ENCODE data around the gene MRPL21.

Gene MRPL21

GRCh38 chr11:68935066-68935465 is 31.4 kb upstream of the MRPL21 start:
- Histone ChIP-seq H3K4me3 (ENCODE audit: low read depth in 1 of 5, low read length in 5 of 5) (no peak overlapping the region), H3K4me1 (ENCODE audit: control insufficient read depth in 5 of 5, insufficient read depth in 5 of 5, low read length in 5 of 5) (peaks cover 0 to 2% (median 0%) of the 10 kb centered on the region in 5 donors), H3K9me3 (ENCODE audit: control insufficient read depth in 5 of 5, low read length in 5 of 5) (no peaks in the 10 kb centered on the region), H3K27me3 (ENCODE audit: control insufficient read depth in 5 of 5, insufficient read depth in 4 of 5, low read length in 5 of 5) (no peaks in the 10 kb centered on the region), H3K27ac (ENCODE audit: low read depth, low read length) (no peak overlapping the region), H3K36me3 (ENCODE audit: control insufficient read depth in 5 of 5, insufficient read depth in 5 of 5, low read length in 5 of 5) (peaks cover 0 to 95% (median 85%) of the 10 kb centered on the region in 5 donors), H3K9ac (ENCODE audit: low read length in 5 of 5) (no peak overlapping the region)

- peaks cover 0 to 2% (median 0%) of the 10 kb centered on the region in 5 donors for H3K4me1 ChIP-seq (ENCODE audit: control insufficient read depth in 5 of 5, insufficient read depth in 5 of 5, low read length in 5 of 5)
- peaks cover 0 to 95% (median 85%) of the 10 kb centered on the region in 5 donors for H3K36me3 ChIP-seq (ENCODE audit: control insufficient read depth in 5 of 5, insufficient read depth in 5 of 5, low read length in 5 of 5)
- H3K4me3 ChIP-seq (ENCODE audit: low read depth in 1 of 5, low read length in 5 of 5) = no peak overlapping the region
- no peaks in the 10 kb centered on the region for H3K9me3 ChIP-seq (ENCODE audit: control insufficient read depth in 5 of 5, low read length in 5 of 5)
- no peak overlapping the region for H3K9ac ChIP-seq (ENCODE audit: low read length in 5 of 5)
- no peak overlapping the region for H3K27ac ChIP-seq (ENCODE audit: low read depth, low read length)
- no peaks in the 10 kb centered on the region for H3K27me3 ChIP-seq (ENCODE audit: control insufficient read depth in 5 of 5, insufficient read depth in 4 of 5, low read length in 5 of 5)
Measured at GRCh38 chr11:68934666-68935065, 31.0 kb upstream of the MRPL21 start.

GRCh38 chr11:68934321-68934645 is 30.7 kb upstream of the MRPL21 start:
- Histone ChIP-seq H3K27ac (ENCODE audit: low read depth, low read length) (no peak overlapping the region), H3K9ac (ENCODE audit: low read length in 5 of 5) (no peak overlapping the region), H3K9me3 (ENCODE audit: control insufficient read depth in 5 of 5, low read length in 5 of 5) (no peaks in the 10 kb centered on the region), H3K4me3 (ENCODE audit: low read depth in 1 of 5, low read length in 5 of 5) (no peak overlapping the region), H3K36me3 (ENCODE audit: control insufficient read depth in 5 of 5, insufficient read depth in 5 of 5, low read length in 5 of 5) (peaks cover 0 to 95% (median 86%) of the 10 kb centered on the region in 5 donors), H3K27me3 (ENCODE audit: control insufficient read depth in 5 of 5, insufficient read depth in 4 of 5, low read length in 5 of 5) (no peaks in the 10 kb centered on the region), H3K4me1 (ENCODE audit: control insufficient read depth in 5 of 5, insufficient read depth in 5 of 5, low read length in 5 of 5) (peaks cover 0 to 2% (median 0%) of the 10 kb centered on the region in 5 donors)

GRCh38 chr11:68933605-68934320 is 30.1 kb upstream of the MRPL21 start:
- H3K9me3 ChIP-seq (ENCODE audit: control insufficient read depth in 5 of 5, low read length in 5 of 5) = no peaks in the 10 kb centered on the region
- H3K4me3 ChIP-seq (ENCODE audit: low read depth in 1 of 5, low read length in 5 of 5) = no peak overlapping the region
- peaks cover 0 to 6% (median 0%) of the 10 kb centered on the region in 5 donors for H3K4me1 ChIP-seq (ENCODE audit: control insufficient read depth in 5 of 5, insufficient read depth in 5 of 5, low read length in 5 of 5)
- no peaks in the 10 kb centered on the region for H3K27me3 ChIP-seq (ENCODE audit: control insufficient read depth in 5 of 5, insufficient read depth in 4 of 5, low read length in 5 of 5)
- peaks cover 0 to 95% (median 86%) of the 10 kb centered on the region in 5 donors for H3K36me3 ChIP-seq (ENCODE audit: control insufficient read depth in 5 of 5, insufficient read depth in 5 of 5, low read length in 5 of 5)
- H3K9ac ChIP-seq (ENCODE audit: low read length in 5 of 5) = no peak overlapping the region
- no peak overlapping the region for H3K27ac ChIP-seq (ENCODE audit: low read depth, low read length)

GRCh38 chr11:68932933-68933577 is 29.4 kb upstream of the MRPL21 start:
- H3K36me3 ChIP-seq (ENCODE audit: control insufficient read depth in 5 of 5, insufficient read depth in 5 of 5, low read length in 5 of 5) = peaks cover 0 to 91% (median 81%) of the 10 kb centered on the region in 5 donors
- no peak overlapping the region for H3K9ac ChIP-seq (ENCODE audit: low read length in 5 of 5)
- no peak overlapping the region for H3K27ac ChIP-seq (ENCODE audit: low read depth, low read length)
- H3K4me3 ChIP-seq (ENCODE audit: low read depth in 1 of 5, low read length in 5 of 5) = no peak overlapping the region
- no peaks in the 10 kb centered on the region for H3K9me3 ChIP-seq (ENCODE audit: control insufficient read depth in 5 of 5, low read length in 5 of 5)
- H3K4me1 ChIP-seq (ENCODE audit: control insufficient read depth in 5 of 5, insufficient read depth in 5 of 5, low read length in 5 of 5) = peaks cover 0 to 13% (median 5%) of the 10 kb centered on the region in 5 donors
- no peaks in the 10 kb centered on the region for H3K27me3 ChIP-seq (ENCODE audit: control insufficient read depth in 5 of 5, insufficient read depth in 4 of 5, low read length in 5 of 5)

GRCh38 chr11:68932358-68932757 is 28.7 kb upstream of the MRPL21 start:
- no peak overlapping the region for H3K9ac ChIP-seq (ENCODE audit: low read length in 5 of 5)
- H3K27me3 ChIP-seq (ENCODE audit: control insufficient read depth in 5 of 5, insufficient read depth in 4 of 5, low read length in 5 of 5) = no peaks in the 10 kb centered on the region
- H3K9me3 ChIP-seq (ENCODE audit: control insufficient read depth in 5 of 5, low read length in 5 of 5) = no peaks in the 10 kb centered on the region
- H3K4me1 ChIP-seq (ENCODE audit: control insufficient read depth in 5 of 5, insufficient read depth in 5 of 5, low read length in 5 of 5) = peaks cover 0 to 19% (median 11%) of the 10 kb centered on the region in 5 donors
- H3K27ac ChIP-seq (ENCODE audit: low read depth, low read length) = no peak overlapping the region
- H3K4me3 ChIP-seq (ENCODE audit: low read depth in 1 of 5, low read length in 5 of 5) = no peak overlapping the region
- H3K36me3 ChIP-seq (ENCODE audit: control insufficient read depth in 5 of 5, insufficient read depth in 5 of 5, low read length in 5 of 5) = peaks cover 0 to 84% (median 75%) of the 10 kb centered on the region in 5 donors

GRCh38 chr11:68931911-68932310 is 28.3 kb upstream of the MRPL21 start:
- peaks cover 0 to 23% (median 11%) of the 10 kb centered on the region in 5 donors for H3K4me1 ChIP-seq (ENCODE audit: control insufficient read depth in 5 of 5, insufficient read depth in 5 of 5, low read length in 5 of 5)
- no peaks in the 10 kb centered on the region for H3K27me3 ChIP-seq (ENCODE audit: control insufficient read depth in 5 of 5, insufficient read depth in 4 of 5, low read length in 5 of 5)
- H3K9ac ChIP-seq (ENCODE audit: low read length in 5 of 5) = no peak overlapping the region
- H3K9me3 ChIP-seq (ENCODE audit: control insufficient read depth in 5 of 5, low read length in 5 of 5) = no peaks in the 10 kb centered on the region
- H3K36me3 ChIP-seq (ENCODE audit: control insufficient read depth in 5 of 5, insufficient read depth in 5 of 5, low read length in 5 of 5) = peaks cover 0 to 80% (median 71%) of the 10 kb centered on the region in 5 donors
- no peak overlapping the region for H3K27ac ChIP-seq (ENCODE audit: low read depth, low read length)
- H3K4me3 ChIP-seq (ENCODE audit: low read depth in 1 of 5, low read length in 5 of 5) = no peak overlapping the region

GRCh38 chr11:68930991-68931855 is 27.6 kb upstream of the MRPL21 start:
- peaks cover 0 to 2% (median 0%) of the 10 kb centered on the region in 5 donors for H3K9me3 ChIP-seq (ENCODE audit: control insufficient read depth in 5 of 5, low read length in 5 of 5)
- no peak overlapping the region for H3K27ac ChIP-seq (ENCODE audit: low read depth, low read length)
- H3K4me3 ChIP-seq (ENCODE audit: low read depth in 1 of 5, low read length in 5 of 5) = no peak overlapping the region
- H3K36me3 ChIP-seq (ENCODE audit: control insufficient read depth in 5 of 5, insufficient read depth in 5 of 5, low read length in 5 of 5) = peaks cover 0 to 73% (median 64%) of the 10 kb centered on the region in 5 donors
- peaks cover 0 to 23% (median 11%) of the 10 kb centered on the region in 5 donors for H3K4me1 ChIP-seq (ENCODE audit: control insufficient read depth in 5 of 5, insufficient read depth in 5 of 5, low read length in 5 of 5)
- no peaks in the 10 kb centered on the region for H3K27me3 ChIP-seq (ENCODE audit: control insufficient read depth in 5 of 5, insufficient read depth in 4 of 5, low read length in 5 of 5)
- H3K9ac ChIP-seq (ENCODE audit: low read length in 5 of 5) = no peak overlapping the region

GRCh38 chr11:68929706-68930570 is 26.3 kb upstream of the MRPL21 start:
- Histone ChIP-seq H3K9ac (ENCODE audit: low read length in 5 of 5) (no peak overlapping the region), H3K36me3 (ENCODE audit: control insufficient read depth in 5 of 5, insufficient read depth in 5 of 5, low read length in 5 of 5) (peaks cover 0 to 60% (median 52%) of the 10 kb centered on the region in 5 donors), H3K4me1 (ENCODE audit: control insufficient read depth in 5 of 5, insufficient read depth in 5 of 5, low read length in 5 of 5) (peaks cover 0 to 23% (median 11%) of the 10 kb centered on the region in 5 donors), H3K9me3 (ENCODE audit: control insufficient read depth in 5 of 5, low read length in 5 of 5) (peaks cover 0 to 14% (median 8%) of the 10 kb centered on the region in 5 donors), H3K4me3 (ENCODE audit: low read depth in 1 of 5, low read length in 5 of 5) (no peak overlapping the region), H3K27me3 (ENCODE audit: control insufficient read depth in 5 of 5, insufficient read depth in 4 of 5, low read length in 5 of 5) (no peaks in the 10 kb centered on the region), H3K27ac (ENCODE audit: low read depth, low read length) (no peak overlapping the region)
